Smooth muscle cell (in vitro differentiated cells): ENCODE data around the gene GPR31. TPM values are rescaled to one million over a fixed set of nuclear protein-coding genes. Genes with fewer than 3 reads are reported as not detected.

Source experiments
- DNase-seq: peaks from one replicate; lab custom pipeline; 2025; ENCODE audit not compliant: unreplicated experiment; lab: John Stamatoyannopoulos, UW
- H2AFZ ChIP-seq: fragments of 200-600 bp; sonication (generic); 2 replicates; pipeline ENCODE4 v1.6.0; 2016; ENCODE audit warnings: antibody characterized with exemption, low read depth, mild to moderate bottlenecking
- H3F3A ChIP-seq: fragments of 200-600 bp; sonication (generic); 2 replicates; pipeline ENCODE4 v1.6.0; 2017; ENCODE audit warnings: antibody characterized with exemption, low read depth
- H3K27ac ChIP-seq: fragments of 200-600 bp; sonication (generic); 2 replicates; pipeline ENCODE4 v1.5.1; 2016; ENCODE audit warnings: low read depth, mild to moderate bottlenecking
- H3K27me3 ChIP-seq: fragments of 200-600 bp; sonication (generic); 2 replicates; pipeline ENCODE4 v1.6.1; 2016; ENCODE audit warnings: low read depth, mild to moderate bottlenecking
- H3K36me3 ChIP-seq: fragments of 200-600 bp; sonication (generic); 2 replicates; pipeline ENCODE4 v1.5.1; 2016; ENCODE audit warnings: low read depth
- H3K4me1 ChIP-seq: fragments of 200-600 bp; sonication (generic); 2 replicates; pipeline ENCODE4 v1.5.1; 2016; ENCODE audit warnings: low read depth
- H3K4me2 ChIP-seq: fragments of 200-600 bp; sonication (generic); 2 replicates; pipeline ENCODE4 v1.6.0; 2016; ENCODE audit warnings: mild to moderate bottlenecking
- H3K4me3 ChIP-seq: fragments of 200-600 bp; sonication (generic); 2 replicates; pipeline ENCODE4 v1.5.1; 2016; ENCODE audit warnings: mild to moderate bottlenecking
- H3K79me2 ChIP-seq: fragments of 200-600 bp; sonication (generic); 2 replicates; pipeline ENCODE4 v1.6.0; 2016; ENCODE audit warnings: low read depth, mild to moderate bottlenecking
- H3K9ac ChIP-seq: fragments of 200-600 bp; sonication (generic); 2 replicates; pipeline ENCODE4 v1.6.0; 2016; ENCODE audit warnings: low read depth
- H3K9me3 ChIP-seq: fragments of 200-600 bp; sonication (generic); replicated peaks from 2 replicates; pipeline ENCODE4 v1.5.1; 2016; ENCODE audit warnings: low read depth
- H4K20me1 ChIP-seq: fragments of 200-600 bp; sonication (generic); 2 replicates; pipeline ENCODE4 v1.6.0; 2016; ENCODE audit warnings: low read depth
- WGBS: methylation state at CpG from one replicate; pipeline ENCODE4 v1.1.7; 2016; ENCODE audit warnings: low lambda C conversion rate; 5-methylcytosine and 5-hydroxymethylcytosine counted together
- polyA plus RNA-seq: library from polyadenylated mRNA; unstranded; fragments of >200 nt; fragmentation: Nextera tagmentation; extraction: Ambion mirVana; gene quantifications from 2 replicates; pipeline ENCODE4 v1.2.1, GENCODE V29; 2016
- total RNA-seq: library from RNA; depleted of rRNA; stranded (reverse); fragments of >200 nt; gene quantifications from 2 replicates; pipeline ENCODE4 v1.2.3, GENCODE V29; 2014
- TF ChIP-seq, protein P1 (sequence below): fragments of 200-600 bp; sonication (generic); IDR thresholded peaks from 2 replicates; pipeline ENCODE4 v1.5.1; 2017; ENCODE audit warnings: borderline replicate concordance, mild to moderate bottlenecking, antibody characterized with exemption; ENCODE audit not compliant: insufficient read depth, poor library complexity, severe bottlenecking

The GPR31 gene
- total and polyA plus RNA-seq, 2 experiments from 2014 or later: not detected

DNA sequence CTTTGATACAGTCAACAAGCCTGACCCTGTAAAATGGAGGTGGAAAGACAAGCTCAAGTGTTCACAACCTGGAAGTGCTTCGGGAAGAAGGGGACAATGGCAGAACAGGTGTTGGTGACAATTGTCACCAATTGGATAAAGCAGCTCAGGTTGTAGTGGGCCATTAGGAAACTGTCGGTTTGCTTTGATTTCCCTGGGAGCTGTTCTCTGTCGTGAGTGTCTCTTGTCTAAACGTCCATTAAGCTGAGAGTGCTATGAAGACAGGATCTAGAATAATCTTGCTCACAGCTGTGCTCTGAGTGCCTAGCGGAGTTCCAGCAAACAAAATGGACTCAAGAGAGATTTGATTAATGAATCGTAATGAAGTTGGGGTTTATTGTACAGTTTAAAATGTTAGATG lies 19.9 kb downstream of the GPR31 start:
- DNase-seq: no peak
- TF ChIP-seq, protein P1, sequence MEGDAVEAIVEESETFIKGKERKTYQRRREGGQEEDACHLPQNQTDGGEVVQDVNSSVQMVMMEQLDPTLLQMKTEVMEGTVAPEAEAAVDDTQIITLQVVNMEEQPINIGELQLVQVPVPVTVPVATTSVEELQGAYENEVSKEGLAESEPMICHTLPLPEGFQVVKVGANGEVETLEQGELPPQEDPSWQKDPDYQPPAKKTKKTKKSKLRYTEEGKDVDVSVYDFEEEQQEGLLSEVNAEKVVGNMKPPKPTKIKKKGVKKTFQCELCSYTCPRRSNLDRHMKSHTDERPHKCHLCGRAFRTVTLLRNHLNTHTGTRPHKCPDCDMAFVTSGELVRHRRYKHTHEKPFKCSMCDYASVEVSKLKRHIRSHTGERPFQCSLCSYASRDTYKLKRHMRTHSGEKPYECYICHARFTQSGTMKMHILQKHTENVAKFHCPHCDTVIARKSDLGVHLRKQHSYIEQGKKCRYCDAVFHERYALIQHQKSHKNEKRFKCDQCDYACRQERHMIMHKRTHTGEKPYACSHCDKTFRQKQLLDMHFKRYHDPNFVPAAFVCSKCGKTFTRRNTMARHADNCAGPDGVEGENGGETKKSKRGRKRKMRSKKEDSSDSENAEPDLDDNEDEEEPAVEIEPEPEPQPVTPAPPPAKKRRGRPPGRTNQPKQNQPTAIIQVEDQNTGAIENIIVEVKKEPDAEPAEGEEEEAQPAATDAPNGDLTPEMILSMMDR: no peak
- H4K20me1 ChIP-seq: no peaks in the 10 kb centered on the region
- no peaks in the 10 kb centered on the region for H3K36me3 ChIP-seq
- H3K79me2 ChIP-seq: no peaks in the 10 kb centered on the region
- H3K27me3 ChIP-seq: no peaks in the 10 kb centered on the region
- 81% methylated on average over 6 of the region's 6 CpGs for WGBS
- H3F3A ChIP-seq: no peaks in the 10 kb centered on the region
- no peak overlapping the region for H3K4me3 ChIP-seq
- H3K9ac ChIP-seq: no peak overlapping the region
- H3K9me3 ChIP-seq: no peaks in the 10 kb centered on the region
- no peak overlapping the region for H3K27ac ChIP-seq
- H2AFZ ChIP-seq: no peak overlapping the region
- no peak overlapping the region for H3K4me2 ChIP-seq
- peaks cover 6% of the 10 kb centered on the region for H3K4me1 ChIP-seq

DNA sequence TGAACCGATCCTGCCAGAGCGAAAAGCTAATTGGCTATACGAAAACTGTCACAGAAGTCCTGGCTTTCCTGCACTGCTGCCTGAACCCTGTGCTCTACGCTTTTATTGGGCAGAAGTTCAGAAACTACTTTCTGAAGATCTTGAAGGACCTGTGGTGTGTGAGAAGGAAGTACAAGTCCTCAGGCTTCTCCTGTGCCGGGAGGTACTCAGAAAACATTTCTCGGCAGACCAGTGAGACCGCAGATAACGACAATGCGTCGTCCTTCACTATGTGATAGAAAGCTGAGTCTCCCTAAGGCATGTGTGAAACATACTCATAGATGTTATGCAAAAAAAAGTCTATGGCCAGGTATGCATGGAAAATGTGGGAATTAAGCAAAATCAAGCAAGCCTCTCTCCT lies 20.7 kb downstream of the GPR31 start:
- TF ChIP-seq, protein P1: no peak
- H3K27me3 ChIP-seq: no peaks in the 10 kb centered on the region
- H4K20me1 ChIP-seq: no peaks in the 10 kb centered on the region
- 93% methylated on average over 10 of the region's 10 CpGs for WGBS
- no peaks in the 10 kb centered on the region for H3F3A ChIP-seq
- no peak overlapping the region for H3K4me3 ChIP-seq
- H3K9ac ChIP-seq: no peak overlapping the region
- no peaks in the 10 kb centered on the region for H3K79me2 ChIP-seq
- H2AFZ ChIP-seq: no peak overlapping the region
- no peak for DNase-seq
- H3K36me3 ChIP-seq: no peaks in the 10 kb centered on the region
- no peak overlapping the region for H3K4me2 ChIP-seq
- H3K4me1 ChIP-seq: peaks cover 6% of the 10 kb centered on the region
- no peak overlapping the region for H3K27ac ChIP-seq
- no peaks in the 10 kb centered on the region for H3K9me3 ChIP-seq

DNA sequence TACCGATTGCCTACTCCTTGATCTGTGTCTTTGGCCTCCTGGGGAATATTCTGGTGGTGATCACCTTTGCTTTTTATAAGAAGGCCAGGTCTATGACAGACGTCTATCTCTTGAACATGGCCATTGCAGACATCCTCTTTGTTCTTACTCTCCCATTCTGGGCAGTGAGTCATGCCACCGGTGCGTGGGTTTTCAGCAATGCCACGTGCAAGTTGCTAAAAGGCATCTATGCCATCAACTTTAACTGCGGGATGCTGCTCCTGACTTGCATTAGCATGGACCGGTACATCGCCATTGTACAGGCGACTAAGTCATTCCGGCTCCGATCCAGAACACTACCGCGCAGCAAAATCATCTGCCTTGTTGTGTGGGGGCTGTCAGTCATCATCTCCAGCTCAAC lies 21.4 kb downstream of the GPR31 start:
- H4K20me1 ChIP-seq: no peaks in the 10 kb centered on the region
- no peak overlapping the region for H3K4me2 ChIP-seq
- no peaks in the 10 kb centered on the region for H3K9me3 ChIP-seq
- no peaks in the 10 kb centered on the region for H3F3A ChIP-seq
- no peak overlapping the region for H3K9ac ChIP-seq
- peaks cover 6% of the 10 kb centered on the region for H3K4me1 ChIP-seq
- TF ChIP-seq, protein P1: no peak
- H3K36me3 ChIP-seq: no peaks in the 10 kb centered on the region
- H3K4me3 ChIP-seq: no peak overlapping the region
- no peak overlapping the region for H3K27ac ChIP-seq
- DNase-seq: no peak
- no peak overlapping the region for H2AFZ ChIP-seq
- H3K79me2 ChIP-seq: no peaks in the 10 kb centered on the region
- H3K27me3 ChIP-seq: no peaks in the 10 kb centered on the region
- 89% methylated on average over 13 of the region's 13 CpGs for WGBS
